Measurements from ENCODE around the gene ARMH3.
"Not testable (repeated sequence)": the region's sequence is repeated elsewhere in the genome, so short reads cannot be mapped to it uniquely, and the experiment has no call there.

Gene ARMH3

GRCh38 chr10:102007031-102007430 lies 48.9 kb downstream of the ARMH3 start:
- not testable (repeated sequence) for H3K27me3 ChIP-seq (ENCODE audit: insufficient read depth, low read length); DNase-seq; H2AK5ac ChIP-seq (ENCODE audit: low read length); H2AFZ ChIP-seq (ENCODE audit: insufficient read depth, low read length, poor library complexity); H3K9ac ChIP-seq (ENCODE audit: low read length); H2BK120ac ChIP-seq (ENCODE audit: insufficient read depth, low read length, poor library complexity); H3K9me3 ChIP-seq (ENCODE audit: insufficient read depth, low read depth, low read length); H3K4me3 ChIP-seq (ENCODE audit: low read depth, low read length); H3K79me1 ChIP-seq (ENCODE audit: low read length); H3K36me3 ChIP-seq (ENCODE audit: control insufficient read depth in 1 of 2, insufficient read depth in 2 of 2, low read length in 2 of 2); H3K4me2 ChIP-seq (ENCODE audit: low read length); H3K4me1 ChIP-seq (ENCODE audit: control insufficient read depth in 1 of 2, insufficient read depth in 2 of 2, low read length in 2 of 2); H4K8ac ChIP-seq (ENCODE audit: low read depth, low read length); H3K79me2 ChIP-seq (ENCODE audit: control insufficient read depth, insufficient read depth, low read length, poor library complexity); H3K4ac ChIP-seq (ENCODE audit: low read depth, low read length); H2BK5ac ChIP-seq (ENCODE audit: low read depth, low read length, poor library complexity); H2BK12ac ChIP-seq (ENCODE audit: low read length); H4K91ac ChIP-seq (ENCODE audit: low read depth, low read length); H3K14ac ChIP-seq (ENCODE audit: low read length); H3K18ac ChIP-seq (ENCODE audit: low read length); H4K12ac ChIP-seq (ENCODE audit: low read depth, low read length); H3K27ac ChIP-seq (ENCODE audit: low read depth, low read length); H3K23ac ChIP-seq (ENCODE audit: low read length)
- WGBS (ENCODE audit: extremely low coverage, insufficient coverage, insufficient read length) = no CpG with 5 or more reads among the region's 4 CpGs

- H3K79me1 ChIP-seq (ENCODE audit: low read length) = no peaks in the 10 kb centered on the region
Observed at GRCh38 chr10:102004376-102004775, 51.6 kb downstream of the ARMH3 start.

GRCh38 chr10:102003541-102003940 lies 52.4 kb downstream of the ARMH3 start:
- Histone ChIP-seq H3K23ac (ENCODE audit: low read length) (no peak overlapping the region), H3K4me1 (ENCODE audit: control insufficient read depth in 1 of 2, insufficient read depth in 2 of 2, low read length in 2 of 2) (no peaks in the 10 kb centered on the region), H3K4me3 (ENCODE audit: low read depth, low read length) (no peak overlapping the region), H4K12ac (ENCODE audit: low read depth, low read length) (no peak overlapping the region), H3K4me2 (ENCODE audit: low read length) (no peak overlapping the region), H2BK12ac (ENCODE audit: low read length) (no peak overlapping the region), H3K36me3 (ENCODE audit: control insufficient read depth in 1 of 2, insufficient read depth in 2 of 2, low read length in 2 of 2) (peaks cover 8 to 10% of the 10 kb centered on the region in 2 experiments), H3K4ac (ENCODE audit: low read depth, low read length) (no peak overlapping the region), H3K18ac (ENCODE audit: low read length) (no peak overlapping the region), H3K79me2 (ENCODE audit: control insufficient read depth, insufficient read depth, low read length, poor library complexity) (no peaks in the 10 kb centered on the region), H2AFZ (ENCODE audit: insufficient read depth, low read length, poor library complexity) (no peak overlapping the region), H3K79me1 (ENCODE audit: low read length) (no peaks in the 10 kb centered on the region), H3K27ac (ENCODE audit: low read depth, low read length) (no peak overlapping the region), H2BK120ac (ENCODE audit: insufficient read depth, low read length, poor library complexity) (no peak overlapping the region), H3K14ac (ENCODE audit: low read length) (no peak overlapping the region), H3K9me3 (ENCODE audit: insufficient read depth, low read depth, low read length) (no peaks in the 10 kb centered on the region), H4K8ac (ENCODE audit: low read depth, low read length) (no peak overlapping the region), H3K9ac (ENCODE audit: low read length) (no peak overlapping the region), H4K91ac (ENCODE audit: low read depth, low read length) (no peak overlapping the region), H2AK5ac (ENCODE audit: low read length) (no peak overlapping the region), H3K27me3 (ENCODE audit: insufficient read depth, low read length) (no peaks in the 10 kb centered on the region), H2BK5ac (ENCODE audit: low read depth, low read length, poor library complexity) (no peak overlapping the region)
- no CpG with 5 or more reads among the region's 1 CpG for WGBS (ENCODE audit: extremely low coverage, insufficient coverage, insufficient read length)
- no peak for DNase-seq

More at GRCh38 chr10:102004376-102004775, 51.6 kb downstream of the ARMH3 start:
- Histone ChIP-seq H2BK12ac (ENCODE audit: low read length) (no peak overlapping the region), H4K91ac (ENCODE audit: low read depth, low read length) (no peak overlapping the region), H2AK5ac (ENCODE audit: low read length) (no peak overlapping the region), H3K4me2 (ENCODE audit: low read length) (no peak overlapping the region), H3K18ac (ENCODE audit: low read length) (no peak overlapping the region), H2BK120ac (ENCODE audit: insufficient read depth, low read length, poor library complexity) (no peak overlapping the region), H3K4me1 (ENCODE audit: control insufficient read depth in 1 of 2, insufficient read depth in 2 of 2, low read length in 2 of 2) (peaks cover 0 to under 1% of the 10 kb centered on the region in 2 experiments), H3K9ac (ENCODE audit: low read length) (no peak overlapping the region), H3K27ac (ENCODE audit: low read depth, low read length) (no peak overlapping the region), H3K4ac (ENCODE audit: low read depth, low read length) (no peak overlapping the region), H4K8ac (ENCODE audit: low read depth, low read length) (no peak overlapping the region), H2AFZ (ENCODE audit: insufficient read depth, low read length, poor library complexity) (no peak overlapping the region), H3K36me3 (ENCODE audit: control insufficient read depth in 1 of 2, insufficient read depth in 2 of 2, low read length in 2 of 2) (peaks cover 8 to 10% of the 10 kb centered on the region in 2 experiments), H3K14ac (ENCODE audit: low read length) (no peak overlapping the region), H3K4me3 (ENCODE audit: low read depth, low read length) (no peak overlapping the region), H3K79me2 (ENCODE audit: control insufficient read depth, insufficient read depth, low read length, poor library complexity) (no peaks in the 10 kb centered on the region), H3K27me3 (ENCODE audit: insufficient read depth, low read length) (no peaks in the 10 kb centered on the region), H3K23ac (ENCODE audit: low read length) (no peak overlapping the region), H3K9me3 (ENCODE audit: insufficient read depth, low read depth, low read length) (no peaks in the 10 kb centered on the region), H4K12ac (ENCODE audit: low read depth, low read length) (no peak overlapping the region), H2BK5ac (ENCODE audit: low read depth, low read length, poor library complexity) (no peak overlapping the region)
- no peak for DNase-seq

- H3K4me2 ChIP-seq (ENCODE audit: low read length) = no peak overlapping the region
- H3K14ac ChIP-seq (ENCODE audit: low read length) = no peak overlapping the region
- no peak overlapping the region for H2BK120ac ChIP-seq (ENCODE audit: insufficient read depth, low read length, poor library complexity)
- peaks cover 8% of the 10 kb centered on the region in 2 experiments for H3K36me3 ChIP-seq (ENCODE audit: control insufficient read depth in 1 of 2, insufficient read depth in 2 of 2, low read length in 2 of 2)
- no CpG with 5 or more reads among the region's 3 CpGs for WGBS (ENCODE audit: extremely low coverage, insufficient coverage, insufficient read length)
- no peaks in the 10 kb centered on the region for H3K27me3 ChIP-seq (ENCODE audit: insufficient read depth, low read length)
- peak; percentile 11 to 18 for DNase-seq
- H3K9ac ChIP-seq (ENCODE audit: low read length) = no peak overlapping the region
- no peaks in the 10 kb centered on the region for H3K79me2 ChIP-seq (ENCODE audit: control insufficient read depth, insufficient read depth, low read length, poor library complexity)
- H4K8ac ChIP-seq (ENCODE audit: low read depth, low read length) = no peak overlapping the region
- H2BK12ac ChIP-seq (ENCODE audit: low read length) = no peak overlapping the region
- no peak overlapping the region for H3K4me3 ChIP-seq (ENCODE audit: low read depth, low read length)
- H3K27ac ChIP-seq (ENCODE audit: low read depth, low read length) = no peak overlapping the region
- H4K12ac ChIP-seq (ENCODE audit: low read depth, low read length) = no peak overlapping the region
- H2AFZ ChIP-seq (ENCODE audit: insufficient read depth, low read length, poor library complexity) = no peak overlapping the region
- no peak overlapping the region for H4K91ac ChIP-seq (ENCODE audit: low read depth, low read length)
- H3K18ac ChIP-seq (ENCODE audit: low read length) = no peak overlapping the region
- no peaks in the 10 kb centered on the region for H3K9me3 ChIP-seq (ENCODE audit: insufficient read depth, low read depth, low read length)
- H2BK5ac ChIP-seq (ENCODE audit: low read depth, low read length, poor library complexity) = no peak overlapping the region
- H3K79me1 ChIP-seq (ENCODE audit: low read length) = no peaks in the 10 kb centered on the region
- H3K4ac ChIP-seq (ENCODE audit: low read depth, low read length) = no peak overlapping the region
- H3K23ac ChIP-seq (ENCODE audit: low read length) = no peak overlapping the region
- no peaks in the 10 kb centered on the region for H3K4me1 ChIP-seq (ENCODE audit: control insufficient read depth in 1 of 2, insufficient read depth in 2 of 2, low read length in 2 of 2)
- no peak overlapping the region for H2AK5ac ChIP-seq (ENCODE audit: low read length)
Observed at GRCh38 chr10:102001435-102002068, 54.4 kb downstream of the ARMH3 start.

Data from trophoblast cell (in vitro differentiated cells and primary cell).